Ishikawa (cell line): ENCODE data around the gene KIAA0825.

Experiments used
- CEBPB ChIP-seq: IDR thresholded peaks from 2 replicates; pipeline ENCODE4 v1.6.1; 2012
- CREB1 ChIP-seq: IDR thresholded peaks from 2 replicates; pipeline ENCODE4 v1.6.1; 2012; ENCODE audit warnings: low read depth
- EGR1 ChIP-seq: IDR thresholded peaks from 2 replicates; pipeline ENCODE4 v1.6.1; 2012
- EP300 ChIP-seq: IDR thresholded peaks from 2 replicates; pipeline ENCODE4 v1.6.1; 2012; ENCODE audit warnings: borderline replicate concordance
- FOXM1 ChIP-seq: IDR thresholded peaks from 2 replicates; pipeline ENCODE4 v1.6.1; 2012; ENCODE audit warnings: low read depth, borderline replicate concordance
- MAX ChIP-seq: IDR thresholded peaks from 2 replicates; pipeline ENCODE4 v1.6.1; 2012
- NFIC ChIP-seq: IDR thresholded peaks from 2 replicates; pipeline ENCODE4 v1.6.1; 2012
- RAD21 ChIP-seq: IDR thresholded peaks from 2 replicates; pipeline ENCODE4 v1.6.1; 2012; ENCODE audit warnings: low read depth
- REST ChIP-seq: IDR thresholded peaks from 2 replicates; pipeline ENCODE4 v1.6.1; 2012; ENCODE audit warnings: low read depth, mild to moderate bottlenecking
- TAF1 ChIP-seq: IDR thresholded peaks from 2 replicates; pipeline ENCODE4 v1.6.1; 2012; ENCODE audit warnings: low read depth, mild to moderate bottlenecking
- TCF12 ChIP-seq: IDR thresholded peaks from 2 replicates; pipeline ENCODE4 v1.6.1; 2012; ENCODE audit warnings: low read depth
- TEAD4 ChIP-seq: IDR thresholded peaks from 2 replicates; pipeline ENCODE4 v1.6.1; 2012
- USF1 ChIP-seq: IDR thresholded peaks from 2 replicates; pipeline ENCODE4 v1.6.1; 2012
- YY1 ChIP-seq: IDR thresholded peaks from 2 replicates; pipeline ENCODE4 v1.6.1; 2012; ENCODE audit warnings: low read depth
- ZBTB7A ChIP-seq: IDR thresholded peaks from 2 replicates; pipeline ENCODE4 v1.6.1; 2012; ENCODE audit warnings: low read depth

Gene KIAA0825

GRCh38 chr5:94471521-94471920 lies 146.9 kb downstream of the KIAA0825 start:
- TF ChIP-seq TCF12 (peak; percentile 84), REST (no peak), CEBPB (peak; percentile 30; the same call in 1 of the 2 replicates), FOXM1 (peak; percentile 86; the same call in 1 of the 2 replicates), EP300 (peak; percentile 91), NFIC (peak; percentile 77), USF1 (no peak), TEAD4 (peak; percentile 84)

GRCh38 chr5:94470802-94471201 lies 147.6 kb downstream of the KIAA0825 start:
- TF ChIP-seq CEBPB: no peak
- TF ChIP-seq FOXM1: no peak
- no peak for TF ChIP-seq ZBTB7A
- TF ChIP-seq RAD21: no peak
- TF ChIP-seq TEAD4: no peak
- no peak for TF ChIP-seq USF1
- TF ChIP-seq TAF1: no peak
- TF ChIP-seq EP300: no peak
- no peak for TF ChIP-seq NFIC
- no peak for TF ChIP-seq EGR1
- TF ChIP-seq YY1: no peak
- no peak for TF ChIP-seq CREB1
- no peak for TF ChIP-seq MAX
- no peak for TF ChIP-seq TCF12
- TF ChIP-seq REST: no peak

- peak; percentile 59 for TF ChIP-seq NFIC
- no peak for TF ChIP-seq EGR1
- TF ChIP-seq TEAD4: peak; percentile 41; the same call in 1 of the 2 replicates
- no peak for TF ChIP-seq CEBPB
- no peak for TF ChIP-seq YY1
- TF ChIP-seq USF1: no peak
- TF ChIP-seq TAF1: no peak
- TF ChIP-seq MAX: 0 out of 2 replicates have a peak, but pooled peaks have one; percentile 32
- TF ChIP-seq EP300: peak; percentile 85; the same call in 1 of the 2 replicates
- TF ChIP-seq CREB1: peak; percentile 25; the same call in 1 of the 2 replicates
- no peak for TF ChIP-seq REST
- peak; percentile 69; the same call in 1 of the 2 replicates for TF ChIP-seq TCF12
- TF ChIP-seq FOXM1: peak; percentile 76
These were observed 148.5 kb downstream of the KIAA0825 start for GRCh38 chr5:94469894-94470329.
